ENCODE measurements around the gene LACTB.

LACTB gene

GRCh38 chr15:63076714-63077046 lies 45.0 kb upstream of the LACTB start:
- no peak overlapping the region for H3K4me3 ChIP-seq (ENCODE audit: low read depth, low read length)
- no peak for DNase-seq (ENCODE audit: low read depth)
- no peak for TF ChIP-seq CTCF (IDR thresholded peaks at IDR 0.05; ENCODE audit: control insufficient read depth, extremely low read depth, insufficient read depth)

GRCh38 chr15:63077952-63078351 lies 43.7 kb upstream of the LACTB start:
- no peak overlapping the region for H3K4me3 ChIP-seq (ENCODE audit: low read depth, low read length)
- TF ChIP-seq CTCF (IDR thresholded peaks at IDR 0.05; ENCODE audit: control insufficient read depth, extremely low read depth, insufficient read depth): no peak
- no peak for DNase-seq (ENCODE audit: low read depth)

GRCh38 chr15:63079947-63080626 lies 41.6 kb upstream of the LACTB start:
- no peak overlapping the region for H3K4me3 ChIP-seq (ENCODE audit: low read depth, low read length)

GRCh38 chr15:63080634-63081250 lies 40.9 kb upstream of the LACTB start:
- no peak for DNase-seq (ENCODE audit: low read depth)
- H3K4me3 ChIP-seq (ENCODE audit: low read depth, low read length): no peak overlapping the region

More at GRCh38 chr15:63079947-63080626, 41.6 kb upstream of the LACTB start:
- no peak for TF ChIP-seq CTCF (IDR thresholded peaks at IDR 0.05; ENCODE audit: control insufficient read depth, extremely low read depth, insufficient read depth)
- DNase-seq (ENCODE audit: low read depth): no peak

GRCh38 chr15:63082366-63082765 lies 39.3 kb upstream of the LACTB start:
- DNase-seq (ENCODE audit: low read depth): no peak
- no peak for TF ChIP-seq CTCF (IDR thresholded peaks at IDR 0.05; ENCODE audit: control insufficient read depth, extremely low read depth, insufficient read depth)
- H3K4me3 ChIP-seq (ENCODE audit: low read depth, low read length): no peak overlapping the region

More at GRCh38 chr15:63080634-63081250, 40.9 kb upstream of the LACTB start:
- no peak for TF ChIP-seq CTCF (IDR thresholded peaks at IDR 0.05; ENCODE audit: control insufficient read depth, extremely low read depth, insufficient read depth)

GRCh38 chr15:63083044-63083443 lies 38.6 kb upstream of the LACTB start:
- H3K4me3 ChIP-seq (ENCODE audit: low read depth, low read length): no peak overlapping the region
- no peak for DNase-seq (ENCODE audit: low read depth)
- TF ChIP-seq CTCF (IDR thresholded peaks at IDR 0.05; ENCODE audit: control insufficient read depth, extremely low read depth, insufficient read depth): no peak

- DNase-seq (ENCODE audit: low read depth): no peak
- H3K4me3 ChIP-seq (ENCODE audit: low read depth, low read length): no peak overlapping the region
- no peak for TF ChIP-seq CTCF (IDR thresholded peaks at IDR 0.05; ENCODE audit: control insufficient read depth, extremely low read depth, insufficient read depth)
Measured at GRCh38 chr15:63083541-63083940, 38.1 kb upstream of the LACTB start.
